H1 (cell line): ENCODE results near the gene BPIFB3. TPM values are rescaled to one million over a fixed set of nuclear protein-coding genes. Genes with fewer than 3 reads are reported as not detected.

ENCODE experiments used
- CTCF ChIA-PET: fragments of 300-600 bp; sonication (Branson Sonifier 250); formaldehyde crosslinking; loops from one replicate; lab custom pipeline; 2021; ENCODE audit not compliant: partially characterized antibody; lab: Charles Lee
- POLR2A ChIA-PET: fragments of 300-600 bp; sonication (Branson Sonifier 250); formaldehyde crosslinking; loops from one replicate; lab custom pipeline; 2021; ENCODE audit warnings: inconsistent platforms; ENCODE audit not compliant: partially characterized antibody; lab: Charles Lee
- DNase-seq, 2 experiments: peaks; one replicate each; pipeline versions ENCODE4 v3.0.0 to v3.0.0-alpha.2; 2010 to 2022; ENCODE audit warnings: low spot score in 2 of 2, low read depth in 1 of 2, mixed read lengths in 1 of 2
- FAIRE-seq: peaks from 2 replicates; lab custom pipeline; 2011; peaks lifted over from hg19 to GRCh38; lab: Jason Lieb, UNC
- H2AFZ ChIP-seq: 2 replicates; pipeline ENCODE4 v1.8.1; 2012; ENCODE audit warnings: low read length, inconsistent platforms
- H2AK5ac ChIP-seq: 2 replicates; pipeline ENCODE4 v1.6.1; 2013; ENCODE audit warnings: low read depth, low read length
- H2BK120ac ChIP-seq: replicated peaks from 2 replicates; pipeline ENCODE3; 2013; ENCODE audit warnings: low read depth, low read length, inconsistent platforms
- H2BK12ac ChIP-seq: 2 replicates; pipeline ENCODE4 v1.6.1; 2013; ENCODE audit warnings: low read depth, low read length
- H2BK15ac ChIP-seq: 2 replicates; pipeline ENCODE4 v1.6.1; 2013; ENCODE audit warnings: low read length
- H2BK20ac ChIP-seq: 2 replicates; pipeline ENCODE4 v1.6.1; 2013; ENCODE audit warnings: low read length
- H2BK5ac ChIP-seq: 2 replicates; pipeline ENCODE4 v1.6.1; 2013; ENCODE audit warnings: low read depth, low read length
- H3K14ac ChIP-seq: 2 replicates; pipeline ENCODE4 v1.6.1; 2013; ENCODE audit warnings: inconsistent platforms; ENCODE audit not compliant: insufficient read length
- H3K18ac ChIP-seq: 2 replicates; pipeline ENCODE4 v1.6.1; 2013; ENCODE audit warnings: low read length; ENCODE audit errors: extremely low read depth
- H3K23ac ChIP-seq: 2 replicates; pipeline ENCODE4 v1.6.1; 2013; ENCODE audit warnings: inconsistent platforms; ENCODE audit not compliant: insufficient read length
- H3K23me2 ChIP-seq: 2 replicates; pipeline ENCODE4 v1.6.1; 2013; ENCODE audit warnings: low read depth, low read length
- H3K27ac ChIP-seq: 2 replicates; pipeline ENCODE4 v1.6.1; 2011; ENCODE audit warnings: low read depth, low read length, inconsistent platforms
- H3K27me3 ChIP-seq, 4 experiments: replicated peaks in 1 of 4; 1 replicate in 1 of 4; 2 replicates in 3 of 4; pipeline versions ENCODE4 v1.6.1 to v1.8.1; 2011 to 2013; ENCODE audit warnings: low read length in 3 of 4, mild to moderate bottlenecking in 3 of 4, inconsistent platforms in 2 of 4, mixed read lengths in 2 of 4, moderate library complexity in 1 of 4; ENCODE audit not compliant: control insufficient read depth in 3 of 4, insufficient read depth in 3 of 4; ENCODE audit errors: extremely low read depth in 1 of 4
- H3K36me3 ChIP-seq, 4 experiments: 2 replicates each; pipeline versions ENCODE4 v1.6.1 to v1.8.1; 2011 to 2013; ENCODE audit warnings: mild to moderate bottlenecking in 4 of 4, low read length in 3 of 4, moderate library complexity in 2 of 4, control low read depth in 1 of 4, inconsistent platforms in 1 of 4; ENCODE audit not compliant: insufficient read depth in 4 of 4, control insufficient read depth in 2 of 4
- H3K4ac ChIP-seq: replicated peaks from 2 replicates; pipeline ENCODE3; 2013; ENCODE audit warnings: low read length, low read depth, mixed read lengths, inconsistent platforms; ENCODE audit not compliant: insufficient read length
- H3K4me1 ChIP-seq, 4 experiments: replicated peaks in 1 of 4; 1 replicate in 1 of 4; 2 replicates in 3 of 4; pipeline versions ENCODE4 v1.6.1 to v1.8.1; 2011 to 2013; ENCODE audit warnings: low read length in 3 of 4, inconsistent platforms in 2 of 4, mixed read lengths in 1 of 4; ENCODE audit not compliant: insufficient read depth in 4 of 4, control insufficient read depth in 3 of 4
- H3K4me2 ChIP-seq, 2 experiments: 2 replicates each; pipeline versions ENCODE4 v1.6.1 to v1.8.1; 2011 to 2013; ENCODE audit warnings: low read depth in 2 of 2, low read length in 2 of 2, control low read depth in 1 of 2, inconsistent platforms in 1 of 2, mild to moderate bottlenecking in 1 of 2; ENCODE audit not compliant: insufficient read depth in 1 of 2
- H3K4me3 ChIP-seq, 4 experiments: fragments of 200-600, 300-600 bp in 1 of 4; sonication (generic), shearing (Covaris generic), sonication (Bioruptor Twin) in 1 of 4; 2 replicates each; pipeline versions ENCODE4 v1.5.1 to v1.8.1; 2011 to 2016; ENCODE audit warnings: low read length in 4 of 4, low read depth in 3 of 4, control low read depth in 2 of 4, inconsistent platforms in 2 of 4, mild to moderate bottlenecking in 2 of 4, mixed read lengths in 1 of 4, moderate library complexity in 1 of 4; ENCODE audit not compliant: insufficient read depth in 2 of 4; ENCODE audit errors: extremely low read depth in 1 of 4
- H3K56ac ChIP-seq: replicated peaks from 2 replicates; pipeline ENCODE3; 2013; ENCODE audit warnings: low read depth, mild to moderate bottlenecking, mixed read lengths, low read length, inconsistent platforms; ENCODE audit not compliant: insufficient read length
- H3K79me1 ChIP-seq: 2 replicates; pipeline ENCODE4 v1.6.1; 2013; ENCODE audit warnings: low read depth, low read length, control low read depth
- H3K79me2 ChIP-seq, 2 experiments: 2 replicates each; pipeline versions ENCODE4 v1.6.1 to v1.8.1; 2012 to 2013; ENCODE audit warnings: low read length in 2 of 2, mild to moderate bottlenecking in 2 of 2, inconsistent platforms in 1 of 2; ENCODE audit not compliant: insufficient read depth in 2 of 2, control insufficient read depth in 1 of 2
- H3K9ac ChIP-seq, 4 experiments: replicated peaks in 1 of 4; 1 replicate in 1 of 4; 2 replicates in 3 of 4; pipeline versions ENCODE4 v1.6.1 to v1.8.1; 2011 to 2013; ENCODE audit warnings: low read depth in 3 of 4, low read length in 3 of 4, control low read depth in 2 of 4, mild to moderate bottlenecking in 2 of 4, moderate library complexity in 2 of 4, inconsistent platforms in 1 of 4; ENCODE audit errors: extremely low read depth in 1 of 4
- H3K9me3 ChIP-seq, 2 experiments: 2 replicates each; pipeline versions ENCODE4 v1.6.1 to v1.8.1; 2012 to 2013; ENCODE audit warnings: mild to moderate bottlenecking in 2 of 2, moderate library complexity in 2 of 2, control low read depth in 1 of 2, inconsistent platforms in 1 of 2, low read depth in 1 of 2, low read length in 1 of 2, mixed read lengths in 1 of 2; ENCODE audit not compliant: insufficient read depth in 2 of 2
- H4K20me1 ChIP-seq, 2 experiments: replicated peaks in 1 of 2; 2 replicates each; pipeline versions ENCODE3 to v1.8.1; 2011 to 2013; ENCODE audit warnings: inconsistent platforms in 2 of 2, low read length in 2 of 2, mild to moderate bottlenecking in 1 of 2; ENCODE audit not compliant: insufficient read depth in 2 of 2, control insufficient read depth in 1 of 2
- H4K5ac ChIP-seq: 2 replicates; pipeline ENCODE4 v1.6.1; 2013; ENCODE audit warnings: low read length, low read depth, mixed read lengths, inconsistent platforms; ENCODE audit not compliant: insufficient read length
- H4K8ac ChIP-seq: 2 replicates; pipeline ENCODE4 v1.8.0; 2013; ENCODE audit warnings: mild to moderate bottlenecking, moderate library complexity, low read length, inconsistent platforms; ENCODE audit not compliant: insufficient read depth; ENCODE audit errors: extremely low read depth
- H4K91ac ChIP-seq: replicated peaks from 2 replicates; pipeline ENCODE3; 2013; ENCODE audit warnings: low read length, mixed read lengths, inconsistent platforms; ENCODE audit not compliant: insufficient read length
- SAP30 ChIP-seq: fragments of 300-600 bp; sonication (generic); IDR thresholded peaks from 2 replicates; pipeline ENCODE4 v1.7.1; 2012; ENCODE audit warnings: low read length, moderate library complexity, mild to moderate bottlenecking, inconsistent platforms; ENCODE audit not compliant: insufficient read depth, insufficient replicate concordance
- SUZ12 ChIP-seq: fragments of 200-600 bp; sonication (generic); IDR thresholded peaks from 2 replicates; pipeline ENCODE4 v1.6.1; 2012; ENCODE audit warnings: mild to moderate bottlenecking, inconsistent platforms, low read length, moderate library complexity, mixed read lengths
- TBP ChIP-seq: IDR thresholded peaks from 2 replicates; pipeline ENCODE4 v1.6.1; 2011; ENCODE audit warnings: low read depth, low read length, improper control_type of control experiment
- WGBS, 2 experiments: shearing (Covaris generic) in 1 of 2; methylation state at CpG; one replicate each; pipeline versions ENCODE4 v1.1.6 to v1.1.7; 2013 to 2015; ENCODE audit warnings: low lambda C conversion rate in 2 of 2, mixed read lengths in 2 of 2, inconsistent platforms in 1 of 2, low coverage in 1 of 2, missing lambda C conversion rate in 1 of 2; ENCODE audit not compliant: insufficient replicate concordance in 2 of 2, insufficient coverage in 1 of 2, insufficient read length in 1 of 2; ENCODE audit errors: extremely low coverage in 1 of 2, missing lambda C conversion rate in 1 of 2; 5-methylcytosine and 5-hydroxymethylcytosine counted together
- polyA plus RNA-seq, 7 experiments: library from polyadenylated mRNA; depleted of rRNA in 3 of 7; stranded (reverse) in 5 of 7; unstranded in 2 of 7; fragments of >200 nt in 5 of 7; fragments of 200-250 nt in 2 of 7; gene quantifications; 1 replicate in 5 of 7; 2 replicates in 1 of 7; 4 replicates in 1 of 7; pipeline versions ENCODE4 v1.2.1 to v1.2.3, GENCODE V29; 2011 to 2013; ENCODE audit warnings: missing spikeins in 2 of 7, mixed read lengths in 2 of 7
- total RNA-seq: library from RNA; stranded (reverse); fragmentation: NEBNext Ultra II Directional; extraction: Animal tissue kit (Norgen Biotek cat#: 25700); gene quantifications from 2 replicates; pipeline ENCODE4 v1.2.1, GENCODE V29; 2021

Gene BPIFB3
- total and polyA plus RNA-seq, 2 of the 8 experiments (the other 6 are each of a cell fraction or from before 2014, with no cell fraction given), result not detected

DNA sequence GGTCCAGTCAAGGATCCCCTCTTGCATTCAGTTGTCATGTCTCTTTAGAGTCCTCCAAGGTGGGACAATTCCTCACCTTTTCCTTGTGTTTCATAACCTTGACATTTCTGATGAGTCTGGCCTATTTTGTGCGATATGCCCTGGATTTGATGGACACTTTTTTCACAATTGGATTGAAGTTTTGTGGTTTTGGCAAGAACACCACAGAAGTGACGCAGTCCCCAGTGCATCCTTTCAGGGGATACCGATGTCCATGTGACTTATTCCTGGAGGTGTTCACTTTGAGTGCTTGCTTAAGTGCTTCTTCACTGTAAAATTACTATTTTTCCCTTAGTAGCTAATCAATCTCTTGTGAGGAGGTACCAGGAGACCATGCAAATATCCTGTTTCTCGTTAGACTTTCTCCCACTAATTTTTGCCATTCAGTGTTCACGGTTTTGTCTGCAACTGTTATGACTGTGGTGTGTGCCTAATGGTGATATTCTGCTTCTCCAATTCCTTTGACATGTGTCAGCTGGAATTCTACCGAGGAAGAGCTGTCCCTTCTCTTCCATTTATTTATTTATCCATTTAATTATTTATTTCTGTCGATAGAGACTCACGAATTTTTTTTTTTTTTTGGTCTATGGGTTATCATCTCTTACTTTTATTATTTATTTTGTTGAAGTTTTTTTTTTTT is 56.6 kb downstream of the BPIFB3 start:
- DNase-seq (no peak), FAIRE-seq (no peak)
- H3K9ac ChIP-seq, result no peak overlapping the region
- no peak overlapping the region for H2BK20ac ChIP-seq
- H4K20me1 ChIP-seq, result no peaks in the 10 kb centered on the region
- H3K14ac ChIP-seq, result no peak overlapping the region
- H3K9me3 ChIP-seq, result peaks cover 8% of the 10 kb centered on the region in 2 experiments; a peak in 2 of 4 replicates
- no peak overlapping the region for H3K4ac ChIP-seq
- WGBS, 2 experiments, result 87% methylated on average over 8 of the region's 8 CpGs; no CpG with 5 or more reads in 1 of the 2 experiments
- no peak overlapping the region for H2AFZ ChIP-seq
- no peak overlapping the region for H3K4me2 ChIP-seq
- no peaks in the 10 kb centered on the region; a peak in 1 of 8 replicates for H3K36me3 ChIP-seq
- H3K27me3 ChIP-seq, result no peaks in the 10 kb centered on the region
- no peak overlapping the region for H3K27ac ChIP-seq
- ChIA-PET POLR2A (interaction anchor here (0.6 kb wide), 1 partner anchor 210 kb away, joined by 3 read pairs; no protein-coding TSS in a partner anchor), CTCF (interaction anchor here (1.6 kb wide), 1 partner anchor 14 kb away, joined by 3 read pairs; no protein-coding TSS in a partner anchor)
- H3K4me3 ChIP-seq, result no peak overlapping the region
- no peak overlapping the region for H4K91ac ChIP-seq
- no peak overlapping the region for H2BK15ac ChIP-seq
- no peak overlapping the region for H2BK12ac ChIP-seq
- H3K56ac ChIP-seq, result no peak overlapping the region
- H3K23me2 ChIP-seq, result no peaks in the 10 kb centered on the region
- no peak overlapping the region for H2BK5ac ChIP-seq
- no peaks in the 10 kb centered on the region for H3K4me1 ChIP-seq
- H2AK5ac ChIP-seq, result no peak overlapping the region
- no peak overlapping the region for H3K18ac ChIP-seq
- no peaks in the 10 kb centered on the region for H3K79me1 ChIP-seq
- no peak overlapping the region for H4K8ac ChIP-seq
- H2BK120ac ChIP-seq, result no peak overlapping the region
- no peaks in the 10 kb centered on the region for H3K79me2 ChIP-seq
- no peak overlapping the region for H4K5ac ChIP-seq
- no peak overlapping the region for H3K23ac ChIP-seq
- TF ChIP-seq SUZ12 (no peak), TBP (no peak), SAP30 (no peak)
